Common myeloid progenitor, CD34-positive (primary cell): ENCODE measurements around the gene RNMT.

ENCODE experiments used
- CTCF ChIA-PET: fragments of 350-600 bp; sonication (Branson Sonifier 250); formaldehyde crosslinking; loops from one replicate; lab custom pipeline; 2021; ENCODE audit warnings: antibody characterized with exemption; lab: Charles Lee
- POLR2A ChIA-PET: fragments of 350-600 bp; sonication (Branson Sonifier 250); formaldehyde crosslinking; loops from one replicate; lab custom pipeline; 2021; ENCODE audit warnings: antibody characterized with exemption; lab: Charles Lee
- DNase-seq, 3 donors: peaks; one replicate each; pipeline versions ENCODE4 v3.0.0 to v3.0.0-alpha.2; 2013
- H3K27ac ChIP-seq, 2 experiments: 1 replicate in 1 of 2; 2 replicates in 1 of 2; pipeline ENCODE4 v1.7.0; 2013; ENCODE audit warnings: inconsistent platforms in 2 of 2, low read length in 2 of 2, mild to moderate bottlenecking in 2 of 2, low read depth in 1 of 2, moderate library complexity in 1 of 2; ENCODE audit not compliant: severe bottlenecking in 2 of 2, insufficient read depth in 1 of 2, poor library complexity in 1 of 2
- H3K27me3 ChIP-seq, 5 experiments: replicated peaks in 2 of 5; 1 replicate in 3 of 5; 2 replicates in 2 of 5; pipeline versions ENCODE4 v1.6.1 to v1.7.0; 2013; ENCODE audit warnings: low read length in 4 of 5, mild to moderate bottlenecking in 2 of 5, moderate library complexity in 2 of 5, inconsistent platforms in 1 of 5; ENCODE audit not compliant: insufficient read depth in 5 of 5, control insufficient read depth in 4 of 5
- H3K36me3 ChIP-seq, 4 experiments: 1 replicate in 2 of 4; 2 replicates in 2 of 4; pipeline versions ENCODE4 v1.6.1 to v1.7.0; 2013; ENCODE audit warnings: low read length in 3 of 4, control low read depth in 1 of 4, mild to moderate bottlenecking in 1 of 4; ENCODE audit not compliant: control insufficient read depth in 4 of 4, insufficient read depth in 4 of 4
- H3K4me1 ChIP-seq, 4 experiments: 1 replicate in 3 of 4; 2 replicates in 1 of 4; pipeline versions ENCODE4 v1.6.1 to v1.7.1; 2013; ENCODE audit warnings: low read length in 3 of 4, mild to moderate bottlenecking in 3 of 4, control low read depth in 1 of 4, inconsistent platforms in 1 of 4, moderate library complexity in 1 of 4; ENCODE audit not compliant: control insufficient read depth in 4 of 4, insufficient read depth in 4 of 4; ENCODE audit errors: control extremely low read depth in 1 of 4
- H3K4me3 ChIP-seq, 7 experiments: 1 replicate in 4 of 7; 2 replicates in 3 of 7; pipeline versions ENCODE4 v1.5.1 to v1.7.0; 2013; ENCODE audit warnings: mild to moderate bottlenecking in 7 of 7, low read length in 6 of 7, moderate library complexity in 6 of 7, inconsistent platforms in 2 of 7, low read depth in 2 of 7, control low read depth in 1 of 7; ENCODE audit not compliant: insufficient read depth in 4 of 7, control insufficient read depth in 1 of 7; ENCODE audit errors: extremely low read depth in 1 of 7
- H3K9me3 ChIP-seq, 5 experiments: 1 replicate in 4 of 5; 2 replicates in 1 of 5; pipeline versions ENCODE4 v1.6.1 to v1.7.1; 2013; ENCODE audit warnings: low read length in 4 of 5, mild to moderate bottlenecking in 2 of 5, inconsistent platforms in 1 of 5, low read depth in 1 of 5, moderate library complexity in 1 of 5; ENCODE audit not compliant: control insufficient read depth in 4 of 5, insufficient read depth in 2 of 5; ENCODE audit errors: control extremely low read depth in 1 of 5
- WGBS: methylation state at CpG from one replicate; pipeline ENCODE4 v1.1.5; 2013; ENCODE audit not compliant: insufficient coverage; 5-methylcytosine and 5-hydroxymethylcytosine counted together

RNMT gene

DNA sequence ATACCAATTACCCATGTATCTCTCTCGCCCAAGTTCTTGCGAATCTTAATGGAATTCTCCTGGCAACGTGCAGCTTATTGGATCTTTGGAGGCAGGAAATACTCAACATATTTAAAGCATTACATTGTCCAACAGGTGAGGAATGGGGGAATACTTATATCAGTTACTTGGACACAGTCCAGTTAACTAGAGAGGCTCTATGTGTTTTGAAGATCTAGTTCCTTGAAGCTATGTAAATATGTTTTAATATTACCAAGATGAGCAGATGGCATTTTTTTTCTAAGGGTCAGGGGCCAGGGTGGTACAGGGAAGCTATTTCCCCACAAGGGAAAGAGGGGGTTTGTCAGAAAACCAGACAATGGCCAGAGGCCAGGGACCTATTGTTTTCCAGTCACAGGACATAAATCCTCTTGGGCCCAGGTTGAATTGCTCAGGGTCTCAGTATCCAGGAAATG lies 70.7 kb downstream of the RNMT start:
- ChIA-PET CTCF (interaction anchor here (1.0 kb wide), 1 partner anchor 16 kb away, joined by 4 read pairs; no protein-coding TSS in a partner anchor), POLR2A (no interaction called here)
- Histone ChIP-seq H3K4me1 (peaks cover 0 to 9% (median 7%) of the 10 kb centered on the region in 4 experiments), H3K27me3 (peaks cover 0 to 43% (median 14%) of the 10 kb centered on the region in 5 experiments), H3K36me3 (no peaks in the 10 kb centered on the region), H3K4me3 (no peak overlapping the region), H3K27ac (no peak overlapping the region), H3K9me3 (no peaks in the 10 kb centered on the region)
- no peak for DNase-seq
- 69% methylated on average over 3 of the region's 3 CpGs for WGBS

DNA sequence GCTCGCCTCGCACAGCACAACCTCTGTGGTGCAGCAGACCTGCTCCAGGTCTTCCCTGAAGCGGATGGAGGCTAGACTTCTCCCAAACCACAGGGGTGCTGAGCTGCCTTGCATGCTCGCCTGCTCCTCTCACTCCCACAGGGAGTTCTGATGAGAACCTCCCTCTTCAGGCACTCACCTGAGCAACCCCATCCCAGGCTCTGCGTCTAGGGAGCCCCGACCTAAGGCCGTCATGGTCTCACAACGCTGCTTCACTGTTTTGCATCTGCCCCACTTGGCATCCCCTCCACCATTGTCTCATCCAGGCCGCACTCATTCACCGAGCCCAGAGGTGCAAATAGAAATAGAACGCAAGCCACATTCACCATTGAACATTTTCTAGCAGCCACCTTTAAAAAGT lies 72.9 kb downstream of the RNMT start:
- Histone ChIP-seq H3K36me3 (no peaks in the 10 kb centered on the region), H3K4me3 (no peak overlapping the region), H3K27me3 (peaks cover 2 to 59% (median 17%) of the 10 kb centered on the region in 5 experiments), H3K9me3 (no peaks in the 10 kb centered on the region), H3K27ac (no peak overlapping the region), H3K4me1 (peaks cover 0 to 9% (median 7%) of the 10 kb centered on the region in 4 experiments)
- 95% methylated on average over 8 of the region's 11 CpGs for WGBS
- no peak for DNase-seq
- ChIA-PET CTCF (interaction anchor here (1.0 kb wide), 1 partner anchor 9 kb away, joined by 4 read pairs; no protein-coding TSS in a partner anchor), POLR2A (no interaction called here)

DNA sequence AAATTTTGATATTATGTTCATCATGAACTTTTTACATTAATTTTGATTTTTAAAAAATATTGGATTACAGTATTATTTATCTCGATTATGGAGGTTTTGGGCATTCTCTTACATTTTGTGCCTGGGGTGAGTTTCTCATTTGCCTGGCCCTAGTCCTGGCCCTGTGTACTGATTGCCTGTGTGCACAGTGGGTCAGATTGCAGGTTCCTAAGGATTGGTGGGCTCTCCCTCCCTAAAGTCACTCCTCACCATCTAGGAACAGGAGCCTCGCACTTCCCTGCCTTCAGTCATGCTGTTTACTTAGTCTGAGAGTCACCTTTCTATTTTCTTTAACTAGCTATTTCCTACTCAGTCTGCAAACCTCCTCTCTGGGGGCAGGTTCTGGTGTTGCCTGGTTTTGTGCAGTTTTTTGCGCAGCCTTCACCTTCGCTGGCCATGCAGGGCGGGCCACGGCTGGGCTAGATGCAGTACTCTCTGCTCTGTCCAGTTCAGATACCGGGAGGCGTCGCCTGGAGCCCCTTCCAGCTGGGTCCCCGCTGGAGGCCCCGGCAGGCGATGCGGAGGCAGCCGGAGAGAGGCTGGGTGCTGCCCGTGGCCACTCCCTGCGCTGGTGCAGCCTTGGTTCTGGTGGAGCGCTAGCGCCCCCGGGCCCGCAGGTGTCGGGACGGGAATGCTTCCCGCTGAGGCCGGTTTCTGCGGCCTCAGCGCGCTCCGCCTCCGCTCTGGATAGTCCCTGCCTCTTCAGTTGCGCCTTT lies 74.2 kb downstream of the RNMT start:
- WGBS: 10% methylated on average over 29 of the region's 30 CpGs
- H3K27ac ChIP-seq: no peak overlapping the region
- peaks cover 2 to 70% (median 17%) of the 10 kb centered on the region in 5 experiments for H3K27me3 ChIP-seq

DNA sequence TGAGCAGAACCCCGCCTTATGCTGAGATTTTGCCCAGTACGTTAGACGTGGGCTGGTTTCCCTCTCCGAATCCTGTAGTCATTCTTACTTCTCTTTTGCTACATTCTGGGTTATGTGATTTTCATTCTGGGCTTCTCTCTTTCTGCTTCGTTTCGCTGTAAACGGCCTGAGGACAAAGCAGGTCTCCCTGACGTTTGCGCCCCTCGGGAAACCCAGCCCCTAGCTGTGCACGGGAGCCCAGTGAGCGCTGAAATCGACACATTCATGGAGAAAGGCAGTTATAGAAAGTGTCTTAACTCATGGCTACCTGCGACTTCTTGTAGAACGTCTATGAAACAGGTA lies 74.8 kb downstream of the RNMT start:
- peaks cover 0 to 9% (median 7%) of the 10 kb centered on the region in 4 experiments for H3K4me1 ChIP-seq
- peak overlapping the region in 5 of 7 experiments; percentile 8 to 61 (median 42) for H3K4me3 ChIP-seq
- no peaks in the 10 kb centered on the region for H3K36me3 ChIP-seq
- DNase-seq: no peak
- H3K27me3 ChIP-seq: peaks cover 2 to 69% (median 17%) of the 10 kb centered on the region in 5 experiments
- no peak overlapping the region for H3K27ac ChIP-seq
- POLR2A ChIA-PET: no interaction called here
- CTCF ChIA-PET: no interaction called here
- 3% methylated on average over 11 of the region's 15 CpGs for WGBS
- H3K9me3 ChIP-seq: no peaks in the 10 kb centered on the region

More for the DNA sequence above, 74.2 kb downstream of the RNMT start:
- Histone ChIP-seq H3K4me1 (peaks cover 0 to 9% (median 7%) of the 10 kb centered on the region in 4 experiments), H3K4me3 (peak overlapping the region in 5 of 7 experiments; percentile 8 to 61 (median 42)), H3K36me3 (no peaks in the 10 kb centered on the region), H3K9me3 (no peaks in the 10 kb centered on the region)
- DNase-seq: peak; percentile 43 to 55 (median 45)
- CTCF ChIA-PET: no interaction called here
- POLR2A ChIA-PET: no interaction called here

DNA sequence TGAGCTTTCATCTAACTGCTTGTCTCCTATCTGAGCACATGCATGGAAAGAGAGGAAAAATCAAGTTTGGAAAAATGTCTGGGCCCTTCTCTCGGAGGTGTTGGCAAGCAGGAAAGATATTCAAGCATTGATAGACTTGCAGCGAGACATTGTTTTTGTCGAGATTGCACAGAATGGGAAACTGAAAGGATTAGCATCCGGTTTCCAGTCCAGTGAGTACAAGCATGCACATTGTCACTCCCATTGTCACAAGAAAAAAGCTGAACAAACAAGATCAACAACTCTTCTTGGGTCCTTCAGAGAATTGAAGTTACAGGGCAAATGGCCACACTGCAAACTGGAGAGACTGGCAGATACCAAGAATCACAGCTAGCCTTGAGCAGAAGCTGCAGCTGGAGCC lies 77.8 kb downstream of the RNMT start:
- no peak overlapping the region for H3K27ac ChIP-seq
- CTCF ChIA-PET: interaction anchor here (1.0 to 3.1 kb wide), 2 partner anchors 9 to 283 kb away, joined by 3 to 28 read pairs; no protein-coding TSS in a partner anchor
- H3K9me3 ChIP-seq: no peaks in the 10 kb centered on the region
- no peak overlapping the region for H3K4me3 ChIP-seq
- no peak for DNase-seq
- no peaks in the 10 kb centered on the region for H3K36me3 ChIP-seq
- H3K4me1 ChIP-seq: peaks cover 0 to 9% (median 7%) of the 10 kb centered on the region in 4 experiments
- H3K27me3 ChIP-seq: peaks cover 2 to 49% (median 18%) of the 10 kb centered on the region in 5 experiments
- POLR2A ChIA-PET: no interaction called here
- 61% methylated on average over 4 of the region's 4 CpGs for WGBS

DNA sequence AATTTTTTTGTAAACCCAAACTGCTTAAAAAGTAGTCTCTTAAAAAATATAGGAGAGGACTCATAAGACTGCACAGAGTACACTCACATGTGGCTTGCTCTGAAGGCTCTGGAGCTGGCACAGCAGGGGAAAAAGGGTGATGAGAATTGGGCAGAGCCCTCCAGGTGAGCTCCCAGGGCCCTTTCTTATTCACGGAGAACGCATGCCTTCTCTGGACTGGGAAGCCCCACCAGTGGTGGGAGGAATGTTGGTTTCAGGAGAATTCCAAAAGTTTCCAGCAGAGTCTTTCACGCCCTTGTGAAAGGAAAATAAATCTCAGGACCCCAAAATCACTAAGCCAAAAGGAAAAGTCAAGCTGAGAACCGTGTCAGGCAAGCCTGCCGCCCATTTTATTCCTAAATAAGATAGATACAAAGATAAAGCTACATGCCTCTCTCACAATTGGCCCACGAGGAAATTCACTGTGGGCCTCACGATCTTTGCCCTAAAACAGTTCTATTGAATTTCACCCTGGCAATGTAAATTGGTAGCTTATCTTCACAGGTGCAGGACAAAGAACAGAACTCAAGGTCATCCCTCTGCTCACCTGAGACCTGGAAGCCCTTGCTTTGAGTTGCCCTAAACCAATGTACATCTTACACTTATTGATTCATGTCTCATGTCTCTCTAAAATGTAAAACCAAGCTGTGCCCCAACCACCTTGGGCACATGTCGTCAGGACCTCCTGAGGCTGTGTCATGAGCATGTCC lies 82.0 kb downstream of the RNMT start:
- 88% methylated on average over 5 of the region's 8 CpGs for WGBS
- Histone ChIP-seq H3K27me3 (peaks cover 0 to 21% (median 8%) of the 10 kb centered on the region in 5 experiments), H3K4me1 (peaks cover 0 to 2% (median 0%) of the 10 kb centered on the region in 4 experiments), H3K36me3 (no peaks in the 10 kb centered on the region), H3K4me3 (no peak overlapping the region), H3K27ac (no peak overlapping the region), H3K9me3 (no peaks in the 10 kb centered on the region)
- CTCF ChIA-PET: interaction anchor here (1.2 to 1.6 kb wide), 2 partner anchors 10 to 278 kb away, joined by 4 read pairs; no protein-coding TSS in a partner anchor
- POLR2A ChIA-PET: no interaction called here
- DNase-seq: no peak
